Osteocyte (in vitro differentiated cells): ENCODE data around the gene RGS7. TPM values are rescaled to one million over a fixed set of nuclear protein-coding genes. Genes with fewer than 3 reads are reported as not detected.

Experiments
- DNase-seq: peaks from one replicate; pipeline ENCODE4 v3.0.0; 2021; ENCODE audit warnings: mixed read lengths; ENCODE audit not compliant: unreplicated experiment; ENCODE audit errors: extremely low spot score
- H3K27ac Mint-ChIP-seq: one replicate; pipeline ENCODE4 v1.8.0; 2021; ENCODE audit warnings: mild to moderate bottlenecking, mixed read lengths; ENCODE audit not compliant: unreplicated experiment
- H3K27me3 Mint-ChIP-seq: one replicate; pipeline ENCODE4 v1.8.0; 2021; ENCODE audit warnings: mixed read lengths; ENCODE audit not compliant: unreplicated experiment
- H3K36me3 Mint-ChIP-seq: one replicate; pipeline ENCODE4 v1.8.0; 2021; ENCODE audit warnings: mixed read lengths; ENCODE audit not compliant: unreplicated experiment
- H3K4me1 Mint-ChIP-seq: one replicate; pipeline ENCODE4 v1.8.0; 2021; ENCODE audit warnings: mixed read lengths; ENCODE audit not compliant: unreplicated experiment
- H3K4me3 Mint-ChIP-seq: one replicate; pipeline ENCODE4 v1.8.0; 2021; ENCODE audit warnings: mild to moderate bottlenecking, moderate library complexity, mixed read lengths; ENCODE audit not compliant: unreplicated experiment
- H3K9me3 Mint-ChIP-seq: one replicate; pipeline ENCODE4 v1.8.0; 2021; ENCODE audit warnings: mixed read lengths; ENCODE audit not compliant: unreplicated experiment
- total RNA-seq: library from RNA; stranded (reverse); gene quantifications from 2 replicates; pipeline ENCODE4 v1.2.1, GENCODE V29; 2021
- TF ChIP-seq, protein P1 (sequence below): fragments of 200-600 bp; sonication (generic); IDR thresholded peaks from 2 replicates; pipeline ENCODE4 v1.5.0; 2021; ENCODE audit warnings: antibody characterized with exemption, mild to moderate bottlenecking, moderate library complexity

RGS7 gene
- total RNA-seq, 1 donor from 2014 or later: 10.9 TPM

DNA sequence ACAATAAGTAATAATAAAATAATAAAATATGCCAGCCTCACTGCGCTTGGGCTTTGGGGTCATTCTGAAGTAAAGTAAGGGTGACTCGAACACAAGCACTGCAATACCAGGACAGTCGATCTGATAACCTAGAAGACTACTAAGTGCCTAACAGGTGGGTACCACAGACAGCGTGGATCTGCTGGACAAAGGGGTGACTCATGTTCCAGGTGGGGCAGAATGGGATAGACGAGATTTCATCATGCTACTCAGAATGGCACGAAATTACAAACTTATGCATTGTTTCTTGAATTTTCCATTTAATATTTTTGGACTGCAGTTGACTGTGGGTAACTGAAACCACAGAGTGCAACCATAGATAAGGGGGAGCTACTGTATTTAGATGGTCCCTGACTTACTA lies 523.9 kb downstream of the RGS7 start:
- Mint-ChIP-seq H3K9me3 (no peaks in the 10 kb centered on the region), H3K36me3 (peaks cover 2% of the 10 kb centered on the region), H3K4me1 (peaks cover 4% of the 10 kb centered on the region), H3K27me3 (no peaks in the 10 kb centered on the region), H3K4me3 (no peak overlapping the region), H3K27ac (no peak overlapping the region)
- TF ChIP-seq, protein P1, sequence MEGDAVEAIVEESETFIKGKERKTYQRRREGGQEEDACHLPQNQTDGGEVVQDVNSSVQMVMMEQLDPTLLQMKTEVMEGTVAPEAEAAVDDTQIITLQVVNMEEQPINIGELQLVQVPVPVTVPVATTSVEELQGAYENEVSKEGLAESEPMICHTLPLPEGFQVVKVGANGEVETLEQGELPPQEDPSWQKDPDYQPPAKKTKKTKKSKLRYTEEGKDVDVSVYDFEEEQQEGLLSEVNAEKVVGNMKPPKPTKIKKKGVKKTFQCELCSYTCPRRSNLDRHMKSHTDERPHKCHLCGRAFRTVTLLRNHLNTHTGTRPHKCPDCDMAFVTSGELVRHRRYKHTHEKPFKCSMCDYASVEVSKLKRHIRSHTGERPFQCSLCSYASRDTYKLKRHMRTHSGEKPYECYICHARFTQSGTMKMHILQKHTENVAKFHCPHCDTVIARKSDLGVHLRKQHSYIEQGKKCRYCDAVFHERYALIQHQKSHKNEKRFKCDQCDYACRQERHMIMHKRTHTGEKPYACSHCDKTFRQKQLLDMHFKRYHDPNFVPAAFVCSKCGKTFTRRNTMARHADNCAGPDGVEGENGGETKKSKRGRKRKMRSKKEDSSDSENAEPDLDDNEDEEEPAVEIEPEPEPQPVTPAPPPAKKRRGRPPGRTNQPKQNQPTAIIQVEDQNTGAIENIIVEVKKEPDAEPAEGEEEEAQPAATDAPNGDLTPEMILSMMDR: no peak
- no peak for DNase-seq

- no peak overlapping the region for H3K27ac Mint-ChIP-seq
- no peaks in the 10 kb centered on the region for H3K27me3 Mint-ChIP-seq
- H3K9me3 Mint-ChIP-seq: no peaks in the 10 kb centered on the region
- no peak for DNase-seq
- no peak overlapping the region for H3K4me3 Mint-ChIP-seq
- H3K36me3 Mint-ChIP-seq: peaks cover 2% of the 10 kb centered on the region
- TF ChIP-seq, protein P1: peak; percentile 40
- peaks cover 4% of the 10 kb centered on the region for H3K4me1 Mint-ChIP-seq
These were observed 525.1 kb downstream of the RGS7 start for GRCh38 chr1:240831922-240832321.

DNA sequence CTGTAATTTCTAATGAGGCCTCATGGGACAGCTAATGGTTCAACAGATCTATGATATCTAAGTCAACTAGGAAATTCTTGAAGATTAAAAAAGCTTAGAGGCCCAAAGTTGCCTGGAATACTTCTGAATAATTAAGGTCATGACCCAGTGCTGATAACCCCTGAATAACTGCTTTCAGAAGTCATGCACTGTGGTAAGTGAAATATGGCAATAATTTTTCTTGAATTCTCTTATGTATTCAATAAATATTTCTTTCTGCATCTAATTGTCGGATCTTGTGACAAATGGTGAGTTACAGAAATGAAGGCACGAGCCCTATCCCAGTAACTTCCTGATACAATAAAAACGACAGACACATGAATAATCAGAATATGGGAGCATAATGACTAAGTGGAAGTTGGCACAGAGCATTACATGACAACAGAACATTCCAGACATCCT lies 525.8 kb downstream of the RGS7 start:
- H3K36me3 Mint-ChIP-seq: peaks cover 2% of the 10 kb centered on the region
- H3K4me1 Mint-ChIP-seq: peaks cover 4% of the 10 kb centered on the region
- no peak for DNase-seq
- TF ChIP-seq, protein P1: no peak
- H3K4me3 Mint-ChIP-seq: no peak overlapping the region
- no peaks in the 10 kb centered on the region for H3K9me3 Mint-ChIP-seq
- no peak overlapping the region for H3K27ac Mint-ChIP-seq
- no peaks in the 10 kb centered on the region for H3K27me3 Mint-ChIP-seq

GRCh38 chr1:240829487-240829886 lies 527.5 kb downstream of the RGS7 start:
- Mint-ChIP-seq H3K27me3 (no peaks in the 10 kb centered on the region), H3K4me1 (peaks cover 4% of the 10 kb centered on the region), H3K36me3 (peaks cover 4% of the 10 kb centered on the region), H3K4me3 (no peak overlapping the region), H3K9me3 (no peaks in the 10 kb centered on the region), H3K27ac (no peak overlapping the region)
- TF ChIP-seq, protein P1: no peak
- no peak for DNase-seq

DNA sequence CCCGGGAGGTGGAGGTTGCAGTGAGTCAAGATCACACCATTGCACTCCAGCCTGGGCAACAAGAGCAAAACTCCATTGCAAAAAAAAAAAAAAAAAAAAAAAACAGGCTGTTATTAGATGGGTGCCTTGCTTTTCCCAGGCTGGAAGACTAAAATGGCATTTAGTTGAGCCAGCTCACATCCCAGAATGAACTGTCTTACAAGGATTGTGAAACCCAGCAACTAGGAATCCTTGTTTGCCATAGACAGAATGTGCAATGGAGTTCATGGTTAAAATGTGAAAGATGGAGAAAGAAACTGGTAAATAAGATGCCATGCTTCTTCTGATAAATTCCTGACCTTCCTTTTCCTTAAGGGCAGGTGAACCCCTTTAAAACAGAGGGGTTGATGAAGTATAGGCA lies 529.2 kb downstream of the RGS7 start:
- Mint-ChIP-seq H3K9me3 (no peaks in the 10 kb centered on the region), H3K36me3 (peaks cover 4% of the 10 kb centered on the region)

More for the DNA sequence above, 529.2 kb downstream of the RGS7 start:
- Mint-ChIP-seq H3K4me3 (no peak overlapping the region), H3K27ac (no peak overlapping the region), H3K4me1 (peaks cover 4% of the 10 kb centered on the region), H3K27me3 (no peaks in the 10 kb centered on the region)
- TF ChIP-seq, protein P1: no peak
- no peak for DNase-seq
